Hepatocyte (in vitro differentiated cells): ENCODE data around the gene PEX13. TPM values are rescaled to one million over a fixed set of nuclear protein-coding genes. Genes with fewer than 3 reads are reported as not detected.
A peak's percentile ranks its signal among the peaks of the same experiment; 100 is the strongest.

Experiments used
- DNase-seq: peaks from one replicate; pipeline ENCODE4 v3.0.0-alpha.2; 2016; ENCODE audit warnings: low spot score
- H2AFZ ChIP-seq: fragments of 200-600 bp; sonication (generic); 2 replicates; pipeline ENCODE4 v1.6.0; 2016; ENCODE audit warnings: antibody characterized with exemption, mild to moderate bottlenecking
- H3K27ac ChIP-seq: fragments of 200-600 bp; sonication (generic); 2 replicates; pipeline ENCODE4 v1.5.1; 2016; ENCODE audit warnings: mild to moderate bottlenecking
- H3K27me3 ChIP-seq: fragments of 200-600 bp; sonication (generic); 2 replicates; pipeline ENCODE4 v1.6.1; 2016
- H3K36me3 ChIP-seq: fragments of 200-600 bp; sonication (generic); replicated peaks from 2 replicates; pipeline ENCODE4 v1.5.1; 2016; ENCODE audit warnings: low read depth; ENCODE audit not compliant: insufficient read depth
- H3K4me1 ChIP-seq: fragments of 200-600 bp; sonication (generic); 2 replicates; pipeline ENCODE4 v1.5.1; 2016; ENCODE audit warnings: mild to moderate bottlenecking, moderate library complexity; ENCODE audit not compliant: insufficient read depth
- H3K4me2 ChIP-seq: fragments of 200-600 bp; sonication (generic); 2 replicates; pipeline ENCODE4 v1.6.0; 2016
- H3K4me3 ChIP-seq: fragments of 200-600 bp; sonication (generic); 2 replicates; pipeline ENCODE4 v1.5.1; 2016; ENCODE audit warnings: mild to moderate bottlenecking
- H3K79me2 ChIP-seq: fragments of 200-600 bp; sonication (generic); 2 replicates; pipeline ENCODE4 v1.6.0; 2017; ENCODE audit warnings: mild to moderate bottlenecking
- H3K9me2 ChIP-seq: fragments of 200-600 bp; sonication (generic); replicated peaks from 2 replicates; pipeline ENCODE4 v1.6.0; 2017; ENCODE audit warnings: mild to moderate bottlenecking; ENCODE audit not compliant: insufficient read depth
- H3K9me3 ChIP-seq: fragments of 200-600 bp; sonication (generic); 2 replicates; pipeline ENCODE4 v1.5.1; 2016; ENCODE audit warnings: low read depth, mild to moderate bottlenecking
- H4K20me1 ChIP-seq: fragments of 200-600 bp; sonication (generic); 2 replicates; pipeline ENCODE4 v1.6.0; 2016; ENCODE audit warnings: mild to moderate bottlenecking; ENCODE audit not compliant: insufficient read depth, poor library complexity, severe bottlenecking
- EZH2 ChIP-seq: fragments of 200-600 bp; sonication (generic); IDR thresholded peaks from 2 replicates; pipeline ENCODE4 v1.6.1; 2016; ENCODE audit warnings: antibody characterized with exemption, mild to moderate bottlenecking, borderline replicate concordance
- EZH2phosphoT487 ChIP-seq: fragments of 200-600 bp; sonication (generic); IDR thresholded peaks from one replicate; pipeline ENCODE4 v1.6.1; 2018; ENCODE audit warnings: antibody characterized with exemption, mild to moderate bottlenecking, low read depth, moderate library complexity; ENCODE audit not compliant: unreplicated experiment, severe bottlenecking
- WGBS: methylation state at CpG from one replicate; pipeline ENCODE4 v1.1.6; 2016; ENCODE audit warnings: low lambda C conversion rate; ENCODE audit errors: missing lambda C conversion rate; 5-methylcytosine and 5-hydroxymethylcytosine counted together
- polyA plus RNA-seq: library from polyadenylated mRNA; unstranded; fragments of >200 nt; fragmentation: Nextera tagmentation; extraction: Ambion mirVana; gene quantifications from 2 replicates; pipeline ENCODE4 v1.2.1, GENCODE V29; 2016
- total RNA-seq: library from RNA; depleted of rRNA; stranded (reverse); fragments of >200 nt; gene quantifications from 2 replicates; pipeline ENCODE4 v1.2.3, GENCODE V29; 2014
- TF ChIP-seq, protein P1 (sequence below): fragments of 200-600 bp; sonication (generic); IDR thresholded peaks from 2 replicates; pipeline ENCODE4 v1.5.1; 2016; ENCODE audit warnings: antibody characterized with exemption, mild to moderate bottlenecking; ENCODE audit not compliant: poor library complexity

PEX13 gene, protein sequence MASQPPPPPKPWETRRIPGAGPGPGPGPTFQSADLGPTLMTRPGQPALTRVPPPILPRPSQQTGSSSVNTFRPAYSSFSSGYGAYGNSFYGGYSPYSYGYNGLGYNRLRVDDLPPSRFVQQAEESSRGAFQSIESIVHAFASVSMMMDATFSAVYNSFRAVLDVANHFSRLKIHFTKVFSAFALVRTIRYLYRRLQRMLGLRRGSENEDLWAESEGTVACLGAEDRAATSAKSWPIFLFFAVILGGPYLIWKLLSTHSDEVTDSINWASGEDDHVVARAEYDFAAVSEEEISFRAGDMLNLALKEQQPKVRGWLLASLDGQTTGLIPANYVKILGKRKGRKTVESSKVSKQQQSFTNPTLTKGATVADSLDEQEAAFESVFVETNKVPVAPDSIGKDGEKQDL
- total RNA-seq, result 60.0 and 74.3 TPM in 2 replicates
- 24.9 and 25.2 TPM in 2 replicates for polyA plus RNA-seq

DNA sequence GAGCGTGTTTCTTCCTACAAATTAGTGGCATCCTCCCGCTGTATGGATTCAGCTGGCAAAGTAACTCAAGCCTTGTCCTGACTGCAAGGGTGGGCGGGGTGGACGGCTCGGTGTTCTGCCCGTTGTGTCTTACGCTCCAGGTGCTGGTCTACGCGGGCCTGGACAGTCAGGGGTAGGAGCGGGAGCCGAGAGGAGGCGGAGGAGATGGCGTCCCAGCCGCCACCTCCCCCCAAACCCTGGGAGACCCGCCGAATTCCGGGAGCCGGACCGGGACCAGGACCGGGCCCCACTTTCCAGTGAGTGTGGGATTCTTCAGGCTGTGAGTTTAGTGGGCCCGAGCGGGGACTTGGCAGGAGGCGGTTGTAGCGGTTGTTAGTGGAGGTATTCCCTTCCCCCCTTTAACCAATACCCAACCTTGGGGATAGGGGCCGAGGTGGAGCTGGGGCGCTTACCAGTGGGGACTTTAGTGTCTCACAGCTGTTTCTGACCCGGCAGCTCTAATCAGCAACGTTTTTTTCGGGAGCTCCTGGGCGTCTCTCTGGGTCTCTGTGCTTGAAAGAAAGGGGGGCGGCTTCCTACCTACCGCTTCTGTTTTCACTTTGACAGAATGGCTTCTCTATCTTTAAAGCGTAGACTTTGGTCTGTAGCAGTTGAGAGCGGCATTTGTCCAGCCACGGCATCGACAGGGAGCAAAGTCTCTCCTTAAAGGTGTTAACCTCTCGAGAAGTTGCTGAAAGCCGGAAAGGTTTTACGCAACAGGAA, at the start of gene PEX13, which contains the start of gene PUS10:
TSS of gene PEX13 (plus strand) at position 165 of the 762 bp plus-strand sequence. CDS start at position 205, 40 bp downstream.
TSS of gene PUS10 (minus strand) at position 700 of the 762 bp plus-strand sequence. CDS start 6,365 bp downstream, outside the sequence.
- H3K4me3 ChIP-seq, result peak within 1 kb of the TSS; percentile 90
- H3K36me3 ChIP-seq, result no peaks in the 10 kb centered on the region
- TF ChIP-seq EZH2 (no peak), EZH2phosphoT487 (no peak)
- TF ChIP-seq, protein P1, sequence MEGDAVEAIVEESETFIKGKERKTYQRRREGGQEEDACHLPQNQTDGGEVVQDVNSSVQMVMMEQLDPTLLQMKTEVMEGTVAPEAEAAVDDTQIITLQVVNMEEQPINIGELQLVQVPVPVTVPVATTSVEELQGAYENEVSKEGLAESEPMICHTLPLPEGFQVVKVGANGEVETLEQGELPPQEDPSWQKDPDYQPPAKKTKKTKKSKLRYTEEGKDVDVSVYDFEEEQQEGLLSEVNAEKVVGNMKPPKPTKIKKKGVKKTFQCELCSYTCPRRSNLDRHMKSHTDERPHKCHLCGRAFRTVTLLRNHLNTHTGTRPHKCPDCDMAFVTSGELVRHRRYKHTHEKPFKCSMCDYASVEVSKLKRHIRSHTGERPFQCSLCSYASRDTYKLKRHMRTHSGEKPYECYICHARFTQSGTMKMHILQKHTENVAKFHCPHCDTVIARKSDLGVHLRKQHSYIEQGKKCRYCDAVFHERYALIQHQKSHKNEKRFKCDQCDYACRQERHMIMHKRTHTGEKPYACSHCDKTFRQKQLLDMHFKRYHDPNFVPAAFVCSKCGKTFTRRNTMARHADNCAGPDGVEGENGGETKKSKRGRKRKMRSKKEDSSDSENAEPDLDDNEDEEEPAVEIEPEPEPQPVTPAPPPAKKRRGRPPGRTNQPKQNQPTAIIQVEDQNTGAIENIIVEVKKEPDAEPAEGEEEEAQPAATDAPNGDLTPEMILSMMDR, result no peak
- no peaks in the 10 kb centered on the region for H3K9me2 ChIP-seq
- DNase-seq, result peak; percentile 83
- peak within 1 kb of the TSS; percentile 82 for H3K4me2 ChIP-seq
- peak within 1 kb of the TSS; percentile 99 for H3K27ac ChIP-seq
- no peaks in the 10 kb centered on the region for H3K27me3 ChIP-seq
- H3K79me2 ChIP-seq, result peaks cover 72% of the 10 kb centered on the region
- peak within 1 kb of the TSS; percentile 89 for H2AFZ ChIP-seq
- no peaks in the 10 kb centered on the region for H3K4me1 ChIP-seq
- peaks cover 23% of the 10 kb centered on the region for H4K20me1 ChIP-seq
- no peaks in the 10 kb centered on the region for H3K9me3 ChIP-seq
- 2% methylated on average over 39 of the region's 39 CpGs for WGBS

DNA sequence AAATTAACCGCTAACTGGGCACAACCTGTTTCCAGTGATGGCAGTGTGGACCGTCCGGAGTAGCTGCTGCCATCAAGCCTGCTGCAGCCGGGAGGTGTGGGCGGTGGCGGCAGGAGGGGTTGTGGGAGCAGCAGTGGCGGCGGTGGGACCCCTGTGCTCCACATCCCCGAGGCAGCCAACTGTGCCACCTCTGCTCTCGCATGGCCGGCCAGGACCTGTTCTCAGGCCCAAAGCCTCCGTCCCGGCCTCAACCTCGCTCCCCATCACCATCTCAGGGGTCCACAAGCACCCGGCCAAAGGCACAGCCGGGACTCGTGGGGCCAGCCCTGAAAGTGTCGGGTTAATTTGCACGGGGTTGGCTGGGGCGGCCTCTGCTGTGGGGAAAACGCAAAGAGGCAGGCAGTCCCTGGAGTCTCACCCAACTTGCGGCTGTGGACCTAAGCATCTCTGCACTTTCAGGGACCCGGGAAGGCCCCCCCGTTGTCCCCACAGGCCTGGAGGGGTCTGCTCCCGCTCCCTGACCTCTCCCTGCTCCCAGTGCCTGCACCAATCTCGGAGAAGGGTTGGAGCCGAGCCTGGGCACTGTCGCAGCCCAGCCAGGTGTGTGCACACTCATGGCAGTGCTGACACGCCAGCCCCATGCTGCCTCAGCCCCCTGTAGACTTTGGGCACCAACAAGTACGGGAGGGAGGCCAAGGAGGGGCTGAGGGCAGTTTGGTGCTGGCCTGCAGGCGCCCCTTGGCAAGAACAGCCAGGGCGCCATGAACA, 44.4 kb upstream of the PEX13 start:
- Histone ChIP-seq H3K79me2 (no peaks in the 10 kb centered on the region), H2AFZ (no peak overlapping the region), H3K36me3 (peaks cover 2% of the 10 kb centered on the region), H3K27ac (no peak overlapping the region), H3K4me2 (no peak overlapping the region), H3K4me1 (no peaks in the 10 kb centered on the region), H3K4me3 (no peak overlapping the region), H3K9me3 (no peaks in the 10 kb centered on the region), H3K27me3 (no peaks in the 10 kb centered on the region), H4K20me1 (no peaks in the 10 kb centered on the region), H3K9me2 (no peaks in the 10 kb centered on the region)
- 96% methylated on average over 31 of the region's 32 CpGs for WGBS
- TF ChIP-seq, protein P1, result no peak
- DNase-seq, result no peak

DNA sequence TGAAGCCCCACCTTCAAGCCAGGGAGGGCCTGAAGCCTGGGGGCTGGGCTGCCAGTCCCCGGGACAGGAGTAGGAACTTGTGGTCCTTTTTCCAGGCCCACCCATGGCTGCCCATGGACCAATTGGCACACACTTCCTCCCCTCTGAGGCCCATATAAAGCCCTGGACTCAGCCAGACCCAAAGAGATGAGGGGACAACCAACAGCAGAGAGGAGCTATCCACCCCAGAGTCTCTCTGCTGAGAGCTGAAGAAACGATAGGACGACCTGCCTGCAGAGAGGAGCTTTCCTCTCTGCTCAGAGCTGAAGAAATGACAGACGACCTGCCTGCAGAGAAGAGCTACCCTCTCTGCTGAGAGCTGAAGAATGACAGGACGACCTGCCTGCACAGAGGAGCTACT, 43.8 kb upstream of the PEX13 start:
- WGBS, result 76% methylated on average over 5 of the region's 5 CpGs
- no peak overlapping the region for H3K4me3 ChIP-seq
- no peaks in the 10 kb centered on the region for H3K9me2 ChIP-seq
- H4K20me1 ChIP-seq, result no peaks in the 10 kb centered on the region
- H2AFZ ChIP-seq, result no peak overlapping the region
- no peak for DNase-seq
- no peaks in the 10 kb centered on the region for H3K79me2 ChIP-seq
- H3K4me1 ChIP-seq, result no peaks in the 10 kb centered on the region
- H3K4me2 ChIP-seq, result no peak overlapping the region
- TF ChIP-seq, protein P1, result no peak
- TF ChIP-seq EZH2 (no peak), EZH2phosphoT487 (no peak)
- H3K9me3 ChIP-seq, result no peaks in the 10 kb centered on the region
- no peak overlapping the region for H3K27ac ChIP-seq
- H3K36me3 ChIP-seq, result peaks cover 2% of the 10 kb centered on the region
- H3K27me3 ChIP-seq, result no peaks in the 10 kb centered on the region
